OCI-LY7 (cell line): ENCODE measurements around the gene FGD3. TPM values are rescaled to one million over a fixed set of nuclear protein-coding genes. Genes with fewer than 3 reads are reported as not detected.

Experiments
- BruUV-seq: library from RNA; stranded (reverse); fragments of 400-500 nt; replicated peaks from 2 replicates; lab custom pipeline; 2021; lab: Mats Ljungman, UMichigan
- CTCF ChIA-PET: fragments of 300-600 bp; sonication (Branson Sonifier 250); formaldehyde crosslinking; loops from one replicate; lab custom pipeline; 2022; ENCODE audit warnings: antibody characterized with exemption; ENCODE audit not compliant: unreplicated experiment; lab: Charles Lee
- POLR2A ChIA-PET: fragments of 300-600 bp; sonication (Branson Sonifier 250); formaldehyde crosslinking; loops from one replicate; lab custom pipeline; 2022; ENCODE audit warnings: antibody characterized with exemption; lab: Charles Lee
- DNase-seq: peaks from one replicate; pipeline ENCODE4 v3.0.0-alpha.2; 2015; ENCODE audit warnings: low spot score
- H2AFZ ChIP-seq: fragments of 200-600 bp; sonication (generic), shearing (Covaris generic); 2 replicates; pipeline ENCODE4 v1.6.1; 2014; ENCODE audit warnings: mild to moderate bottlenecking, antibody characterized with exemption, low read length, moderate library complexity
- H3K27ac ChIP-seq: fragments of 200-600 bp; sonication (generic); 2 replicates; pipeline ENCODE4 v1.5.1; 2014; ENCODE audit warnings: mixed run types, low read depth, mild to moderate bottlenecking, moderate library complexity, low read length, inconsistent platforms; ENCODE audit not compliant: poor library complexity, severe bottlenecking
- H3K36me3 ChIP-seq: fragments of 200-600 bp; sonication (generic); 2 replicates; pipeline ENCODE4 v1.6.1; 2014; ENCODE audit warnings: mild to moderate bottlenecking, antibody characterized with exemption, low read length, moderate library complexity, mixed read lengths; ENCODE audit not compliant: insufficient read depth
- H3K4me1 ChIP-seq: fragments of 200-600 bp; sonication (generic); 2 replicates; pipeline ENCODE4 v1.5.1; 2014; ENCODE audit warnings: mild to moderate bottlenecking, low read length; ENCODE audit not compliant: insufficient read depth, poor library complexity, severe bottlenecking
- H3K4me2 ChIP-seq: fragments of 200-600 bp; sonication (generic); 2 replicates; pipeline ENCODE4 v1.6.1; 2014; ENCODE audit warnings: mild to moderate bottlenecking, low read length
- H3K4me3 ChIP-seq: fragments of 200-600 bp; sonication (generic); 2 replicates; pipeline ENCODE4 v1.5.1; 2014; ENCODE audit warnings: mild to moderate bottlenecking, low read depth, low read length; ENCODE audit not compliant: poor library complexity, severe bottlenecking
- H3K79me2 ChIP-seq: fragments of 200-600 bp; sonication (generic); 2 replicates; pipeline ENCODE4 v1.6.1; 2016; ENCODE audit warnings: low read depth, mild to moderate bottlenecking, low read length, moderate library complexity, mixed read lengths; ENCODE audit not compliant: insufficient read depth
- H3K9me2 ChIP-seq: fragments of 200-600 bp; sonication (generic); 2 replicates; pipeline ENCODE4 v1.6.1; 2016; ENCODE audit warnings: mild to moderate bottlenecking, low read length, mixed read lengths; ENCODE audit not compliant: insufficient read depth
- H3K9me3 ChIP-seq: fragments of 200-600 bp; sonication (generic); 2 replicates; pipeline ENCODE4 v1.6.1; 2014; ENCODE audit warnings: mild to moderate bottlenecking, mixed run types, low read length, mixed read lengths
- H4K20me1 ChIP-seq: fragments of 200-600 bp; sonication (generic); 2 replicates; pipeline ENCODE4 v1.6.1; 2014; ENCODE audit warnings: mild to moderate bottlenecking, antibody characterized with exemption, low read length, moderate library complexity, mixed read lengths; ENCODE audit not compliant: insufficient read depth
- CTCF ChIP-seq: fragments of 200-600 bp; sonication (generic); conservative IDR thresholded peaks from 2 replicates; pipeline ENCODE4 v1.5.1; 2014; ENCODE audit warnings: mild to moderate bottlenecking, antibody characterized with exemption, low read length, moderate library complexity, mixed read lengths
- EZH2phosphoT487 ChIP-seq: fragments of 200-600 bp; sonication (generic); IDR thresholded peaks from 2 replicates; pipeline ENCODE4 v1.6.1; 2018; ENCODE audit warnings: low read depth, borderline replicate concordance, mild to moderate bottlenecking, mixed run types, antibody characterized with exemption, low read length, moderate library complexity, mixed read lengths
- intact Hi-C: fragments of 100-400 bp; cut with micrococcal nuclease; formaldehyde crosslinking; loops from one replicate; pipeline ENCODE4 v1.10.0; 2022; ENCODE audit not compliant: unreplicated experiment
- total RNA-seq, 2 experiments: library from RNA; depleted of rRNA in 1 of 2; stranded (reverse); fragments of >200 nt in 1 of 2; shearing (Covaris generic) in 1 of 2; gene quantifications; 2 replicates each; pipeline ENCODE4 v1.2.3, GENCODE V29; 2014 to 2022

The FGD3 gene
- total RNA-seq, 2 experiments from 2014 or later = 22.1 to 22.9 TPM

GRCh38 chr9:92954886-92955285 lies 7.6 kb downstream of the FGD3 start:
- no TSS peak for BruUV-seq
- ChIA-PET CTCF (no interaction called here), POLR2A (interaction anchor here (1.1 kb wide), 1 partner anchor 9 kb away, joined by 3 read pairs; no protein-coding TSS in a partner anchor)
- Histone ChIP-seq H3K9me2 (no peaks in the 10 kb centered on the region), H3K9me3 (no peaks in the 10 kb centered on the region), H3K4me3 (no peak overlapping the region), H3K4me1 (peaks cover 9% of the 10 kb centered on the region), H3K4me2 (no peak overlapping the region), H3K27ac (no peak overlapping the region), H3K79me2 (no peaks in the 10 kb centered on the region), H3K36me3 (no peaks in the 10 kb centered on the region), H4K20me1 (no peaks in the 10 kb centered on the region), H2AFZ (no peak overlapping the region)
- intact Hi-C loops = no loop called here
- TF ChIP-seq CTCF = no peak
- no peak for TF ChIP-seq EZH2phosphoT487
- no peak for DNase-seq

- no peak for DNase-seq
- Histone ChIP-seq H3K4me1 (peaks cover 25% of the 10 kb centered on the region), H3K4me3 (no peak overlapping the region), H3K9me2 (no peaks in the 10 kb centered on the region), H3K4me2 (no peak overlapping the region), H3K27ac (no peak overlapping the region), H4K20me1 (no peaks in the 10 kb centered on the region), H3K79me2 (peaks cover 14% of the 10 kb centered on the region; the same call in 1 of the 2 replicates), H2AFZ (no peak overlapping the region), H3K36me3 (peaks cover 4% of the 10 kb centered on the region; the same call in 1 of the 2 replicates), H3K9me3 (peaks cover 6% of the 10 kb centered on the region; the same call in 1 of the 2 replicates)
- TF ChIP-seq CTCF (no peak), EZH2phosphoT487 (no peak)
- POLR2A ChIA-PET = no interaction called here
- intact Hi-C loops = loop anchor here (5.0 kb wide), 1 partner anchor 238 kb away; no protein-coding TSS in a partner anchor
- CTCF ChIA-PET = no interaction called here
- no TSS peak for BruUV-seq
These were observed 13.4 kb downstream of the FGD3 start for GRCh38 chr9:92960561-92961290.
